Ascending aorta (tissue), 2 donors: ENCODE measurements around the gene LAMB2. TPM values are rescaled to one million over a fixed set of nuclear protein-coding genes. Genes with fewer than 3 reads are reported as not detected.

Experiments used
- DNase-seq, 2 donors: peaks; one replicate each; pipeline ENCODE4 v3.0.0-alpha.2; 2019; ENCODE audit warnings: low spot score in 2 of 2
- H3K27ac ChIP-seq, 2 donors: fragments of 200-600 bp; sonication (generic); one replicate each; pipeline ENCODE4 v1.5.1; 2016 to 2017; ENCODE audit warnings: mild to moderate bottlenecking in 1 of 2
- H3K27me3 ChIP-seq: fragments of 200-600 bp; sonication (generic); one replicate; pipeline ENCODE4 v1.5.1; 2017
- H3K36me3 ChIP-seq, 2 donors: fragments of 200-600 bp; sonication (generic); one replicate each; pipeline ENCODE4 v1.5.1; 2016
- H3K4me1 ChIP-seq, 2 donors: fragments of 200-600 bp; sonication (generic); one replicate each; pipeline ENCODE4 v1.5.1; 2016 to 2017; ENCODE audit warnings: mild to moderate bottlenecking in 1 of 2
- H3K4me3 ChIP-seq, 2 donors: fragments of 200-600 bp; sonication (generic); one replicate each; pipeline ENCODE4 v1.5.1; 2016 to 2017; ENCODE audit warnings: mild to moderate bottlenecking in 1 of 2
- H3K9me3 ChIP-seq, 2 donors: fragments of 200-600 bp; sonication (generic); one replicate each; pipeline ENCODE4 v1.5.1; 2016
- intact Hi-C: fragments of 100-400 bp; cut with DNase I; formaldehyde crosslinking; loops from one replicate; pipeline ENCODE4 v1.15.1; 2023
- total RNA-seq: library from RNA; depleted of rRNA; stranded (reverse); fragments of >200 nt; gene quantifications from one replicate; pipeline ENCODE4 v1.1.0, GENCODE V29; 2016
- TF ChIP-seq, protein P1 (sequence below), 3 experiments: fragments of 200-600 bp in 2 of 3; fragments of 450-650 bp in 1 of 3; sonication (generic) in 2 of 3; IDR thresholded peaks; one replicate each; pipeline ENCODE4 v1.5.1; 2016 to 2019; ENCODE audit warnings: antibody characterized with exemption in 3 of 3, mild to moderate bottlenecking in 1 of 3, moderate library complexity in 1 of 3

LAMB2 gene
- total RNA-seq, 1 donor from 2014 or later = 1,772 TPM

DNA sequence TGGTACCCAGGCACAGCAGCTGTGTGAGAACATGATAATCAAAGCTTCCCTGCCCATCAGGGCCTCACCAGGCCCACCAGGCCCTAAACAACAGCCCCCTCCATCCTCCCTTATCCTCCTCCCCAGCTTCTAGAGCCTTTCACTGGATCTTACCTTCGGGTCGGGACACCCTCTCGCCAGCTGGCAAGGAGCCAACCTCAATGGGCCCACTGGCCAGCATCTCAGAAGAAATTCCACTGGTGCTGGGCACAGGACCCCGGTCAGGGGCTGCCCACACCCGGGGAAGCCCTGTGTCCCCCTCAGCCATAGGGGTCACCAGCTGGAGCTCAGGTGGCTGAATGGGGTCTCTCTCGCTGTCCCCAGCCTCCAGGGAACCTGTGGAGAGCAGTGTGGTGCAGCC, 21.5 kb downstream of the LAMB2 start:
- H3K4me3 ChIP-seq = no peak overlapping the region
- intact Hi-C loops = no loop called here
- H3K9me3 ChIP-seq = no peaks in the 10 kb centered on the region
- no peaks in the 10 kb centered on the region for H3K27me3 ChIP-seq
- peaks cover 81 to 82% of the 10 kb centered on the region in 2 donors for H3K36me3 ChIP-seq
- H3K4me1 ChIP-seq = no peaks in the 10 kb centered on the region
- TF ChIP-seq, protein P1, sequence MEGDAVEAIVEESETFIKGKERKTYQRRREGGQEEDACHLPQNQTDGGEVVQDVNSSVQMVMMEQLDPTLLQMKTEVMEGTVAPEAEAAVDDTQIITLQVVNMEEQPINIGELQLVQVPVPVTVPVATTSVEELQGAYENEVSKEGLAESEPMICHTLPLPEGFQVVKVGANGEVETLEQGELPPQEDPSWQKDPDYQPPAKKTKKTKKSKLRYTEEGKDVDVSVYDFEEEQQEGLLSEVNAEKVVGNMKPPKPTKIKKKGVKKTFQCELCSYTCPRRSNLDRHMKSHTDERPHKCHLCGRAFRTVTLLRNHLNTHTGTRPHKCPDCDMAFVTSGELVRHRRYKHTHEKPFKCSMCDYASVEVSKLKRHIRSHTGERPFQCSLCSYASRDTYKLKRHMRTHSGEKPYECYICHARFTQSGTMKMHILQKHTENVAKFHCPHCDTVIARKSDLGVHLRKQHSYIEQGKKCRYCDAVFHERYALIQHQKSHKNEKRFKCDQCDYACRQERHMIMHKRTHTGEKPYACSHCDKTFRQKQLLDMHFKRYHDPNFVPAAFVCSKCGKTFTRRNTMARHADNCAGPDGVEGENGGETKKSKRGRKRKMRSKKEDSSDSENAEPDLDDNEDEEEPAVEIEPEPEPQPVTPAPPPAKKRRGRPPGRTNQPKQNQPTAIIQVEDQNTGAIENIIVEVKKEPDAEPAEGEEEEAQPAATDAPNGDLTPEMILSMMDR (IDR thresholded peaks at IDR 0.05) = no peak
- no peak overlapping the region for H3K27ac ChIP-seq
- DNase-seq = no peak

DNA sequence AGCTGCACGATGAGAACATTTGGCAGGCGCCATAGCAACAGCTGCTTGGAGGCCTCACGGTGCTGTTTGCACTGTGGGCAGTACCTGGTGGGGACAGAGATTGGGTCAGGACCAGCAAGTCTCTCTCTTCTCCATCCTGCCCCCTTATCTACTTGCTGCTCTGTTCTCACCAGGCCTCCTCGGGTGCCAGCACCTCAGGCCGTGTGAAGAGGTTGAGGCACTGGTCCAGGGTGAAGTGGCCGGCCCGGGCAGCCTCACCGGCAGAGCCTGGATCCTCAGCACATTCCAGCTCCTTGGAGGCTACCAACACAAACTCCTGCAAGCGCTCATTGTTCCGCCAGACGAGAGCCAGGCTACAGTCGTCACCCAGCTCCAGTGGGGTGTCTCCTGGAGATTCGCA, 22.1 kb downstream of the LAMB2 start:
- intact Hi-C loops = no loop called here
- H3K9me3 ChIP-seq = no peaks in the 10 kb centered on the region
- no peaks in the 10 kb centered on the region for H3K27me3 ChIP-seq
- peaks cover 76% of the 10 kb centered on the region in 2 donors for H3K36me3 ChIP-seq
- DNase-seq = no peak
- TF ChIP-seq, protein P1 (IDR thresholded peaks at IDR 0.05) = no peak
- H3K4me3 ChIP-seq = no peak overlapping the region
- peaks cover 0 to under 1% of the 10 kb centered on the region in 2 donors for H3K4me1 ChIP-seq
- H3K27ac ChIP-seq = no peak overlapping the region

DNA sequence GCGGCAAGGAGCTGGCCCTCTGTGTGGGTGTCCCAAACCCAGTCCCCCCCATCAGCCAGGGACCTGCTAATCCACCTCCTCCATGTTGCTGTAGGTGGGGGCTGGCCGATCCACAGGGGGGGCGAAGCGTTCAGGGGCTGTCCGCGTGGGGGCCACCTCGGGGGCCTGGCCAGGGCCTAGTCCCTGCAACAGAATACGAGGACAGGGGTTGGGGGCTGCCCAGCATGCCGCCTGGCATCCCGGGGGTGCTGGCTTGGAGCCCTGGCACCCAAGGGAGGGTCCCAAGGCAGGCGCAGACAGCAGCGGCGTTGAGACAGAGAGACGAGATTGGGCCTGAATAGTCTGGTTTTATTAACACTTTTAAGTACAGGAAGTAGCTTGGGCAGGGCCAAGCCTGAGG, 24.5 kb downstream of the LAMB2 start:
- Histone ChIP-seq H3K9me3 (no peaks in the 10 kb centered on the region), H3K4me3 (no peak overlapping the region), H3K27me3 (no peaks in the 10 kb centered on the region), H3K4me1 (peaks cover 15 to 16% of the 10 kb centered on the region in 2 donors), H3K27ac (no peak overlapping the region), H3K36me3 (peaks cover 51 to 52% of the 10 kb centered on the region in 2 donors)
- intact Hi-C loops = loop anchor here (5.0 kb wide), 1 partner anchor 76 kb away; no protein-coding TSS in a partner anchor
- TF ChIP-seq, protein P1 (IDR thresholded peaks at IDR 0.05) = no peak
- no peak for DNase-seq

DNA sequence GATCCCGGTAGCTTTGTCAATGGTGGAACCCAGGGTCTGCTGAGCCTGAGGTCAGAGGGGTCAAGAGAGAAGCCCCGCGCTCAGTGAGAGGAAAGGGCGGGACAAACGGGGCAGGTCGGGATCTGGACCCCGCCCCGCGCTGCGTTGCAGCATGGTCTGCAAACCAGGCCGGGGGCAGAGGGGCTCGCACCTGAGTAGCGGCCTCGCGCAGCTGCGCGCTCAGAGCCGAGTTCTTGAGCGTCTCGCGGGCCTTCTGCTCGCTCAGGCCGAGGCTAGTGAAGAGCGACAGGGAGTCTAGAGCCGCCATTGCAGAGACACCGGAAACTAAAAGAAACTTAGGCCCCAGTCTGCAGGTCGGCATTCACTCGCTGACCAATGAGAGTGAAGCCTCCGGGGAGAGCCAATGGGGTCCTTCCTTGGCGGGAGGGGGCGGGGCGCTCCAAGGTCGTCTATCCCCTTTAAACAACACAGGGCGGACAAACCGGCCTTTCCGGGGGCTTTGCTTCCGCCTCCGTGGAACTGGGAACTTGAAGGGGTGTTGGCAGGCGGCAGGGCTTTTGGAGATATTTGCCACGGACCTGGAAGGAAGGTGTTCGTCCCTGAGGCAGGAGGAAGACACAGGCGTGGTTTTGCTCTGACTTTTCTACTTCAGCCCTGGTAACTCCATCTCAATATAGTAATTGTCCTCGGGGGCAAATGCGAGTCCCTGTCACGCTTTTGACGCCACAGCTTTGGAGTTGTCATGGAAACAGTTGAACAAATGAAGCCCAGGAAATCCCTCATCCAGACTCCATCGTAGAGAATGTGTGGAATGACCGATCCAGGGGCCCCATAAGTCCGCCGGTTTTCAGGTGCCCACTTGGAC, 28.2 kb downstream of the LAMB2 start, which contains the start of gene QARS1:
QARS1 (minus strand) TSS at position 331 of the 865 bp plus-strand sequence; CDS start at position 307, 24 bp downstream.
- DNase-seq = peak; percentile 85 to 96
- TF ChIP-seq, protein P1 (IDR thresholded peaks at IDR 0.05) = no peak
- peak within 1 kb of the TSS; percentile 76 to 84 for H3K27ac ChIP-seq
- peak within 1 kb of the TSS; percentile 91 to 99 for H3K4me3 ChIP-seq
- H3K27me3 ChIP-seq = no peaks in the 10 kb centered on the region
- intact Hi-C loops = loop anchor here (1.0 to 5.0 kb wide), 2 partner anchors 10 to 72 kb away; partner anchors contain the start of gene QRICH1
- H3K4me1 ChIP-seq = peaks cover 16 to 20% of the 10 kb centered on the region in 2 donors
- peaks cover 46 to 49% of the 10 kb centered on the region in 2 donors for H3K36me3 ChIP-seq
- H3K9me3 ChIP-seq = no peaks in the 10 kb centered on the region

DNA sequence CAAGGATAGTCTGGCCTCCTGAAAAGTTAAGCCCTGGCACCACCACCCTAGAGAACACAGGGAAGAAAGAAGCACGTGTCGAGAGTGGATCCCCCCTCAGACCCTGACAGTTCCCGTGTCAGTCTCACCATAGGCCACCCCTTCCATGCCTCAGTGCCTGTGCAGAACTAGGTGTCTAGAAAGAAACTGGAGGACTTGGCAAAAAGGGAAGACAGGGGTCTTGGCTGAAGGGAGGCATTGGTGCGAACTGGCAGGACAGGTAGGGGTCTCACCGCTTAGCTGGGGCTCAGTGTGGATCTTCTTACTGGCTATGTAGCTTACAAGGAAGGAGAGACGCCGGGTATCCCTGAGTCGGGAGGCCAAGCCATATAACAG, 28.8 kb downstream of the LAMB2 start:
- Histone ChIP-seq H3K9me3 (no peaks in the 10 kb centered on the region), H3K27ac (peak overlapping the region; percentile 76 to 84), H3K4me1 (peaks cover 16 to 20% of the 10 kb centered on the region in 2 donors), H3K27me3 (no peaks in the 10 kb centered on the region), H3K4me3 (peak overlapping the region; percentile 91 to 99), H3K36me3 (peaks cover 48 to 49% of the 10 kb centered on the region in 2 donors)
- TF ChIP-seq, protein P1 (IDR thresholded peaks at IDR 0.05) = no peak
- intact Hi-C loops = loop anchor here (1.0 kb wide), 1 partner anchor 10 kb away; the partner anchor contains the start of gene QRICH1
- DNase-seq = no peak
